GM19328 (cell line): Measurements from ENCODE around the gene CD58.
A peak's percentile ranks its signal among the peaks of the same experiment; 100 is the strongest.

Experiments
- ATAC-seq: cut with Tn5 transposase; IDR thresholded peaks from one replicate; pipeline ENCODE4 v1.9.1; 2021; ENCODE audit warnings: mild to moderate bottlenecking, moderate library complexity; ENCODE audit not compliant: unreplicated experiment

The CD58 gene

GRCh38 chr1:116511459-116512019, 59.3 kb downstream of the CD58 start:
- no peak for ATAC-seq

- ATAC-seq = no peak
These were observed 60.5 kb downstream of the CD58 start for GRCh38 chr1:116510361-116510760.

- no peak for ATAC-seq
These were observed 61.5 kb downstream of the CD58 start for GRCh38 chr1:116508984-116509980.

- ATAC-seq = no peak
These were observed 62.5 kb downstream of the CD58 start for GRCh38 chr1:116508085-116508983.

GRCh38 chr1:116507631-116508030, 63.2 kb downstream of the CD58 start:
- no peak for ATAC-seq

GRCh38 chr1:116506132-116507004, 64.5 kb downstream of the CD58 start:
- no peak for ATAC-seq

GRCh38 chr1:116504308-116505156, 66.3 kb downstream of the CD58 start:
- peak; percentile 90 for ATAC-seq

- ATAC-seq = peak; percentile 1
These were observed 67.1 kb downstream of the CD58 start for GRCh38 chr1:116503546-116504307.

GRCh38 chr1:116502671-116503314, 68.0 kb downstream of the CD58 start:
- ATAC-seq = no peak

GRCh38 chr1:116501870-116502244, 69.0 kb downstream of the CD58 start:
- ATAC-seq = no peak

- no peak for ATAC-seq
These were observed 69.5 kb downstream of the CD58 start for GRCh38 chr1:116501125-116501869.

GRCh38 chr1:116498789-116499628, 71.8 kb downstream of the CD58 start:
- ATAC-seq = no peak

- ATAC-seq = no peak
These were observed 73.2 kb downstream of the CD58 start for GRCh38 chr1:116497656-116498055.

GRCh38 chr1:116496898-116497297, 73.9 kb downstream of the CD58 start:
- ATAC-seq = no peak

- no peak for ATAC-seq
These were observed 74.4 kb downstream of the CD58 start for GRCh38 chr1:116496380-116496779.

GRCh38 chr1:116495535-116495934, 75.3 kb downstream of the CD58 start:
- no peak for ATAC-seq

- ATAC-seq = no peak
These were observed 76.1 kb downstream of the CD58 start for GRCh38 chr1:116494745-116495144.
